Gastrocnemius medialis (tissue), 4 donors: ENCODE data around the gene TMEM222.

Experiments
- CTCF ChIP-seq, 5 experiments: fragments of 450-650 bp in 3 of 5; fragments of 200-600 bp in 2 of 5; sonication (generic) in 2 of 5; IDR thresholded peaks in 4 of 5; conservative IDR thresholded peaks in 1 of 5; 1 replicate in 4 of 5; 2 replicates in 1 of 5; pipeline ENCODE4 v1.5.1; 2016 to 2019; ENCODE audit warnings: antibody characterized with exemption in 5 of 5, mild to moderate bottlenecking in 3 of 5, moderate library complexity in 3 of 5
- POLR2A ChIP-seq, 2 donors: fragments of 450-650 bp; IDR thresholded peaks; one replicate each; pipeline ENCODE4 v1.6.1; 2017; ENCODE audit warnings: antibody characterized with exemption in 2 of 2, mild to moderate bottlenecking in 2 of 2, moderate library complexity in 2 of 2

GRCh38 chr1:27298632-27299384, 23.2 kb upstream of the TMEM222 start:
- TF ChIP-seq CTCF (IDR thresholded peaks at IDR 0.05 in 4 of 5, conservative IDR thresholded peaks at IDR 0.05 in 1 of 5) = no peak
- no peak for TF ChIP-seq POLR2A (IDR thresholded peaks at IDR 0.05)
